Fibroblast of skin of back (primary cell): Measurements from ENCODE around the gene USP3.
"Not testable (repeated sequence)": the region's sequence is repeated elsewhere in the genome, so short reads cannot be mapped to it uniquely, and the experiment has no call there.

ENCODE experiments used
- DNase-seq: peaks from one replicate; pipeline ENCODE4 v3.0.0-alpha.2; 2013

USP3 gene

DNA sequence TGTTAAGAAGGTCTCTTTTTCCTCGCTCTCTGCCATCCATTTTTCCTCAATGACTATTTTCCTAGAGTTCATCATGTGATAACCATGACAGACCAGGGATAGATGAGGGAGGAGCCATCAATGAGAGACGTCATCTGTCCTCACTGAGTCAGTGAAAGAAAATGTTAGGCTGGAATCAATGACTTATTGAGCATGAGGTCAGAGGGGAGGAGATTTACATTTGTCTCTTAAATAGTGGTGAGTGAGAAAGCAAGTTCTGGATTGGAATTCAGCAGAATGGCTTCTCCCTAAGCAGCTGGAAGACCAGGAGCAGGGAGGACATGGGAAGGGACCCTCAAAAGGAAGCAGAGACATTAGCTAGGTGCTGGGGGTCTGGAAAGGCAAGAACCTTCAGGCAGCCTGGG is 28.2 kb upstream of the USP3 start:
- DNase-seq, result peak; percentile 98

DNA sequence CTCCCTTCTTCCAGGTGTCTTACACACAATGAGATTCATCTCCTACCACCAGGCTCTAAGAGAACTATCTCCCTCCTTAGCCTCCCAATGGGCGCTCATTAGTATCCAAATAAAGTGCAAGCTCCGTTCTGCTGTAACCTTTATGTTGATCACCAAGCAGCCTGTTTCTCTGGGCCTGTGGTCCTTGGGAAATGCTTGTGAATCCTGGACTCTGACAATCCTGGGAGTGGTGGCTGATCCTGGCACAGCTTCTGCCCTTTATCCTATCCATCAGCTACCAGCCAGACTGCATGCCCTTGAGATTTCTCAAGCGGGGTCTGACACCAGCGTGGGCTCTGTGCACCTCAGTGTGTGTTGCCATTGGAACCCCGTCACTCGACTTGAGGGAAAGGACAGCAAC is 26.1 kb upstream of the USP3 start:
- no peak for DNase-seq

DNA sequence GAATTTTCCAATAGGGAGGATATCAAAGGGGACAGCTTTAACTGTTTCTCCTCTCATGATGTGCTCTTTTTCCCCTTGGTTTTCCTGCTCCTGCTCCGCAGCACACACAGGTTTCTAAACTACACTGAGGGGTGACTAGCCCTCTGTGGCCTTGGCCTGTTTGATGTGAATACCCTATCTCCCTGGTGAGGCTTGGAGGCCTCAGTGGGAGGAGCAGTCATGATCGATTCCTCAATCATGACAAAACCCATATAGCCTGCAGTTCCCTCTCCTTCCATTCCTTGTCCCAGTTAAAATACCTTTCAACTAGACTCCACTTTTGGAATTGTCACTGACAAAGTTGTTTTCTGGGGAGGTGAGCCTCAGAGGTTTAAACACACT is 24.0 kb upstream of the USP3 start:
- no peak for DNase-seq

DNA sequence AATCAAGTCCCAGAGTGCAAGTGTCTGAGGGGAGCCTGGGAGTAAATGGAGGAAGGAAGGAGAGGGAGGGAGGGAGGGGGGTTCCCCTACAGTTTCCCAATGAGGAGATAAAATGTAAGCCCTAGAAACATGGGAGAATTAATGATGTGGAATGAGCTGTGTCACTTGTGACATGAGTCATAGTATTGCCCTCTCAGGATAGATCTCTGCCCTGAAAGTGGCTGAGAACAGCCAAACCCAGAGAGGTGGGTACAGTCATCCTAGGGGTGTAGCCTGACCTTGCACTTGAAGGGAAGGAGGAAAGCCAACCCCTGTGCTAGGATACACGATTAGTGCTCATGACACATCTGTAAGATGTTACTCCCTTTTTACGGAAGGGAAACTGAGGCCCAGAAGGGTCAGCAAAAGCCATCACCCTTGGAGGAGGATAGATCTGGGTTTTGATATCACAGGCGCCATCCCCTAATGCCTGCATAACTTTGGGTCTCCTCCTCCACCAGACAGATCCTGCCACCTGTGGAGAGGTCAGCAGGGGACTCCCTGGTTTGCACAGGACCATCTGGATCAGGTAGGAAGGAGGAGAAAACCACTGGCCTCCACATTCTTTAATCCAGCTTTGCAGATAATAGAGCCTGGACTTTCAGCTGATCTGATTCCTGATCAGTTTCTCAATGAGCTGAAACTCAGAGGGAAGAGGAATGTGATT is 23.1 kb upstream of the USP3 start:
- DNase-seq, result peak; percentile 65

DNA sequence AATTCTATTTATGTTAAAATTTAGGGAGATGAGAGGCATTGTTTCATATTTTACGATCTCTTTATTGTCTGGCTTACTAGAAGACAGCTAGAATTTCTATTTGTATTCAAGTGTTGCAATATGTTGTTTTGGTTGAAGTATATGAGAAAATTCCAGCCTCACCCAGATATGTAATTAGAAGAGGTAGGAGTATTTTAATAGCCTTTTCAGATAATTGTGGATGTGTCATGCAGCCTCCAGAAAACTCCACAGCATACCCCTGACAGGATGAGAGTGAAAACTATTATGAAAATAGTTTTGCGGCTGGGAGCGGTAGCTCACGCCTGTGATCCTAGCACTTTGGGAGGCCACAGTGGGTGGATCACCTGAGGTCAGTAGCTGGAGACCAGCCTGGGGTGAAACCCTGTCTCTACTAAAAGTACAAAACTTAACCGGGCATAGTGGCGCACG is 21.5 kb upstream of the USP3 start:
- DNase-seq, result no peak

GRCh38 chr15:63483521-63484371 is 20.6 kb upstream of the USP3 start:
- DNase-seq, result no peak

DNA sequence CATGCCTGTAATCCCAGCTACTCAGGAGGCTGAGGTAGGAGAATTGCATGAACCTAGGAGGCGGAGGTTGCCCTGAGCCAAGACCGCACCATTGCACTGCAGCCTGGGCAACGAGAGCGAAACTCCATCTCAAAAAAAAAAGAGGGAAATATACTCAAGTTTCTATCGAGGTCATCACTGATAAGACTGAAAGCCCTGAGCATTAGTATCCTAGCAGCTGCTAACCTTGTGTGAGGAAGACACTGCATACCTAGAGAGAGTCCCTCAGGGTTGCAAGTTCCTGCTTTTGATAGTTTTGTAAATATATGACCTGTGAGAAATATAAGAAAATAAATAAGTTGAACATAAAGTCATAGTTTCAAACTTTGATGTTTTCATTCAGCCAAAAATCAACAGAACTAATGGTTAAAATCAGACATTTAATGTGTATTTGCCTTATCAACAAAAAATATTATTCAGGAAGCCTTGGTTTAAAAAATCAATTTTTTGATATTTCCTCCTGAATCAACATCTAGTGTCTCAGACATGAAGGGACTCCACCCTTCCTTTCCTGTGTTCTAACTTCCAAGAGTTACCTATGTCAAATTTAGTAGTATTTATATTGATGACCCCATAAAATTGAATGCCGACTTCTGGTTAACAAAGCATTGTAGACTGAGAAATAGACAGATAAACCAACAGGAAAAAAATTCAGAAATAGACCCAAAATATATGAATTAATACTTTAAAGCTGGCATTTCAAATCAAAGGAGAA is 19.8 kb upstream of the USP3 start:
- DNase-seq, result no peak

DNA sequence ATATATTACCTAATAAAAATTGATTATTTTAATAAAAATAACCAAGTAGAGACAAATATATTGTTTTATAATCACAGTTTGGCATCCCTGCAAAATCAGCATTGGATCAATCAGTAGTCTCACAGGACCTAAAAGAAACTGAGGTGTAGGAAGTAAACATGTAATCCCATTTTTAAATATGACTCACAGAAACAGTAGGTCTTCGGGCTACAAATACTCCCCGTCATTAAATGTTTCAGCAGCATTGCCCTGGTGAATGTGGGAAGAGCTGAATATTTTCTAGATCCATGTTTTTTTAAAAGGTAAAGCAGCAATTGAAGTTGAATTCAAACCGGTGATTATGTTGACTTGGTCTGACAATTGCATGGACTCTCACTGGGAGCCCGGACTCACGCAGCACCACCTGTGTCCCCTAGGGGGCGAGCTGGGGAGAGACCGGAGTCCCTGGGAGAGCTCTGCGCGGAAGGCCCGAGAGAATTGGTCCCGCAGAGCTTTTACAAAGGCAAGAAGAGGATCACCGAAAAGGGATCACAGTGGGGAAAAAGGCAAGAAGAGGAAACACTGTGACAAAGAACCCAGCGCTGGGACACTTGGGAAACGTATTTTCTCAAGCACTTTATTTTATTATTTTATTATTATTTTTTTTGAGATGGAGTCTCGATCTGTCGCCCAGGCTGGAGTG is 17.2 kb upstream of the USP3 start:
- peak; percentile 72 for DNase-seq

DNA sequence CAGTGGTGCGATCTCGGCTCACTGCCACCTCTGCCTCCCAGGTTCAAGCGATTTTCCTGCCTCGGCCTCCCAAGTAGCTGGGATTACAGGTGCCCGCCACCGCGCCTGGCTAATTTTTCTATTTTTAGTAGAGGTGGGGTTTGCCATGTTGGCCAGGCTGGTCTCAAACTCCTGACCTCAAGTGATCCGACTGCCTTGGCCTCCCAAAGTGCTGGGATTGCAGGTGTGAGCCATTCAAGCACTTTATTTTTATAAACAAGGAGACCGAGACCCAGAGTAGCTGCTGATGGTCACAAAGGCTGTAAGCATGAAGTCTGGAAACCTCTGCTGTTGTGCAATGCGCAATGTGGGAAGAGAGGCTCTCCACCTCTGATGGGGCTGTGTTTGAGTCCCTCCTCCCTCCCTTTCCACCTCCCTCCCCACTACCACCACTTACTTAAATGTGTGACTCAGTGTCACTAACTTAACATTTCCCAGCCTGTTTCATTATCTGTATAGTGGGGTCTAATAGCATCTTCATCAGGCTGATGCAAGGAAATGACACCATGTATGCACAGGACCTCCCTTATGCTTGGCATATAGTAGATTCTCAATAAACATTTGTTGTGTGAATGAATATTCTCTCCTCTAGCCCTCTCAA is 16.5 kb upstream of the USP3 start:
- DNase-seq, result not testable (repeated sequence)

GRCh38 chr15:63488398-63488960 is 15.9 kb upstream of the USP3 start:
- no peak for DNase-seq

- no peak for DNase-seq
Measured at GRCh38 chr15:63489352-63489751, 15.0 kb upstream of the USP3 start.

GRCh38 chr15:63490345-63491034 is 13.9 kb upstream of the USP3 start:
- DNase-seq, result no peak

- no peak for DNase-seq
Measured at GRCh38 chr15:63491116-63491827, 13.1 kb upstream of the USP3 start.

DNA sequence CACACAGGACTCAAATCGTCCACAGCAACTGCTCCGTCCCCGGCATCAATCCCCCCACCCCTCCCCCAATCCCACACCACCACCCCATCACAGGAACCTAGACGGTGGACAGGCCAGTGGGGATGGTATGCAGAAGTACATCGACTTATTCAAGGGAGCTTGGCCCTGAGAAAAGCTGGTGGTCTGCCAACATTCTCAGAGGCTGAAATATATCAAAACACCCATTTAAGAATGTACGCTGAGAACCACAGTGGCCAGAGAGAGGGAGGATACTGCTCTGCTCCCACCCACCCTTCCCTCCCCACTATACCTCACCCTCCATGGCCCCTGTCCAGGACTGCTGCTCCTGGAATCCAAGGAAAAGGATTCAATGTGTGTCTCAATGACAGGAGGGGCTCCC is 12.4 kb upstream of the USP3 start:
- peak; percentile 76 for DNase-seq

- DNase-seq, result peak; percentile 61
Measured at GRCh38 chr15:63492541-63493077, 11.8 kb upstream of the USP3 start.

DNA sequence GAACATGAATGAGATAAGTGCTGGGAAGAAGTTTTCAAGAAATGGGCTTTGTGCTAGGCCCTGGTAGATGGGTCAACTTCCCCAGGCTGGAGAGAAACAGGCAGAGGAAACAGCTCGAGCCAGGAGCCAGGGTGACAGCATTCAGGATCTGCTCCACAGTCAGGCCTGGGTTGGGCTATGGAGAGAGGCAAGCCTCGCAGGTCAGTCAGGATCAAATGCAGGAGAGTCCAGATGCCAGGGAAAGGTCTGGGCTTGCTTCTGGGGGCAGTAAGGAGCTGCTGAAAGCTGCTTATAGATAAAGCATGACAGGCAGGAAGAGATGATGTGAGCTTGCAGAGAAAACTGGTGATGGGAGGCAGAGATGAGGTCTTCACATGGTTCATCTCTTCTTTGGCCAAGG is 11.0 kb upstream of the USP3 start:
- DNase-seq, result no peak

- DNase-seq, result no peak
Measured at GRCh38 chr15:63494408-63494807, 10.0 kb upstream of the USP3 start.

- no peak for DNase-seq
Measured at GRCh38 chr15:63495343-63495742, 9.1 kb upstream of the USP3 start.

DNA sequence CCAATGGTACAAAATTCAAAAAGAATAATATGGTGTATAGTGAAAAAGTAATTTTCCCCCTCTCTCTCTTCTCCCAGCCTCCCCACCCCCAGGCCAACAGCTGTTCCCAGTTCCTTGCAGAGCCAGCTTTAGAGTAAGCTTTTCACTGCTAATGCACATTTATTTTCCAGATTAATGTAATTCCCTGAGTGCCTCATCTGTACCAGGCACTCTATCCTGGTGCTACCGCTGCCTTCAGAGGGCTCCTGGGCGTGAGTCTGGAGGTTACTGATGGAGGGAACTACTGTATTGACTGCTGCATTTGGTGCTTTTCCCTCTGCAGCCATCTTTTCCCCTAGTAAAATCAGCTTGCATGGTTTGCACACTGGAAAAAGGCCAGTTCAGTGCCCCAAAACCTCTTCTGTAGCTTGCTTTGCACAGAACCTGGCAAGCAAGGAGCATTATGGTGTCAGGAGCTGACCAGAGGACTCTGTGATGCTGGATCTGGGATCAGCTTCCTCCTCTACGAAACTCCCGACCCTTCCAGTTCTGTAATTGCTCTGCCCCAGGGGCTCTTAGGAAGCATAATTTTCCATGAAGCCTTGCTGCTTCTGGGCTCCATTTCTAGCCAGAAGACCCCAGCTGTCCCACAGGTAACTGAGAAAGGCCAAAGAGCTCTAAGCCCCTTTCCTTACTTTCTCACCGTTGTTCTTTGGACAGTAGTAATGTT is 8.5 kb upstream of the USP3 start:
- no peak for DNase-seq
